H1 (cell line): ENCODE data around the gene FNDC5. TPM values are rescaled to one million over a fixed set of nuclear protein-coding genes. Genes with fewer than 3 reads are reported as not detected.
A peak's percentile ranks its signal among the peaks of the same experiment; 100 is the strongest.

Experiments used
- CTCF ChIA-PET: fragments of 300-600 bp; sonication (Branson Sonifier 250); formaldehyde crosslinking; loops from one replicate; lab custom pipeline; 2021; ENCODE audit not compliant: partially characterized antibody; lab: Charles Lee
- POLR2A ChIA-PET: fragments of 300-600 bp; sonication (Branson Sonifier 250); formaldehyde crosslinking; loops from one replicate; lab custom pipeline; 2021; ENCODE audit warnings: inconsistent platforms; ENCODE audit not compliant: partially characterized antibody; lab: Charles Lee
- DNase-seq, 2 experiments: peaks; one replicate each; pipeline versions ENCODE4 v3.0.0 to v3.0.0-alpha.2; 2010 to 2022; ENCODE audit warnings: low spot score in 2 of 2, low read depth in 1 of 2, mixed read lengths in 1 of 2
- FAIRE-seq: peaks from 2 replicates; lab custom pipeline; 2011; peaks lifted over from hg19 to GRCh38; lab: Jason Lieb, UNC
- H2AFZ ChIP-seq: 2 replicates; pipeline ENCODE4 v1.8.1; 2012; ENCODE audit warnings: low read length, inconsistent platforms
- H2AK5ac ChIP-seq: 2 replicates; pipeline ENCODE4 v1.6.1; 2013; ENCODE audit warnings: low read depth, low read length
- H2BK120ac ChIP-seq: replicated peaks from 2 replicates; pipeline ENCODE3; 2013; ENCODE audit warnings: low read depth, low read length, inconsistent platforms
- H2BK12ac ChIP-seq: 2 replicates; pipeline ENCODE4 v1.6.1; 2013; ENCODE audit warnings: low read depth, low read length
- H2BK15ac ChIP-seq: 2 replicates; pipeline ENCODE4 v1.6.1; 2013; ENCODE audit warnings: low read length
- H2BK20ac ChIP-seq: 2 replicates; pipeline ENCODE4 v1.6.1; 2013; ENCODE audit warnings: low read length
- H2BK5ac ChIP-seq: 2 replicates; pipeline ENCODE4 v1.6.1; 2013; ENCODE audit warnings: low read depth, low read length
- H3K14ac ChIP-seq: 2 replicates; pipeline ENCODE4 v1.6.1; 2013; ENCODE audit warnings: inconsistent platforms; ENCODE audit not compliant: insufficient read length
- H3K18ac ChIP-seq: 2 replicates; pipeline ENCODE4 v1.6.1; 2013; ENCODE audit warnings: low read length; ENCODE audit errors: extremely low read depth
- H3K23ac ChIP-seq: 2 replicates; pipeline ENCODE4 v1.6.1; 2013; ENCODE audit warnings: inconsistent platforms; ENCODE audit not compliant: insufficient read length
- H3K23me2 ChIP-seq: 2 replicates; pipeline ENCODE4 v1.6.1; 2013; ENCODE audit warnings: low read depth, low read length
- H3K27ac ChIP-seq: 2 replicates; pipeline ENCODE4 v1.6.1; 2011; ENCODE audit warnings: low read depth, low read length, inconsistent platforms
- H3K27me3 ChIP-seq, 4 experiments: replicated peaks in 1 of 4; 1 replicate in 1 of 4; 2 replicates in 3 of 4; pipeline versions ENCODE4 v1.6.1 to v1.8.1; 2011 to 2013; ENCODE audit warnings: low read length in 3 of 4, mild to moderate bottlenecking in 3 of 4, inconsistent platforms in 2 of 4, mixed read lengths in 2 of 4, moderate library complexity in 1 of 4; ENCODE audit not compliant: control insufficient read depth in 3 of 4, insufficient read depth in 3 of 4; ENCODE audit errors: extremely low read depth in 1 of 4
- H3K36me3 ChIP-seq, 4 experiments: 2 replicates each; pipeline versions ENCODE4 v1.6.1 to v1.8.1; 2011 to 2013; ENCODE audit warnings: mild to moderate bottlenecking in 4 of 4, low read length in 3 of 4, moderate library complexity in 2 of 4, control low read depth in 1 of 4, inconsistent platforms in 1 of 4; ENCODE audit not compliant: insufficient read depth in 4 of 4, control insufficient read depth in 2 of 4
- H3K4ac ChIP-seq: replicated peaks from 2 replicates; pipeline ENCODE3; 2013; ENCODE audit warnings: low read length, low read depth, mixed read lengths, inconsistent platforms; ENCODE audit not compliant: insufficient read length
- H3K4me1 ChIP-seq, 4 experiments: replicated peaks in 1 of 4; 1 replicate in 1 of 4; 2 replicates in 3 of 4; pipeline versions ENCODE4 v1.6.1 to v1.8.1; 2011 to 2013; ENCODE audit warnings: low read length in 3 of 4, inconsistent platforms in 2 of 4, mixed read lengths in 1 of 4; ENCODE audit not compliant: insufficient read depth in 4 of 4, control insufficient read depth in 3 of 4
- H3K4me2 ChIP-seq, 2 experiments: 2 replicates each; pipeline versions ENCODE4 v1.6.1 to v1.8.1; 2011 to 2013; ENCODE audit warnings: low read depth in 2 of 2, low read length in 2 of 2, control low read depth in 1 of 2, inconsistent platforms in 1 of 2, mild to moderate bottlenecking in 1 of 2; ENCODE audit not compliant: insufficient read depth in 1 of 2
- H3K4me3 ChIP-seq, 4 experiments: fragments of 200-600, 300-600 bp in 1 of 4; sonication (generic), shearing (Covaris generic), sonication (Bioruptor Twin) in 1 of 4; 2 replicates each; pipeline versions ENCODE4 v1.5.1 to v1.8.1; 2011 to 2016; ENCODE audit warnings: low read length in 4 of 4, low read depth in 3 of 4, control low read depth in 2 of 4, inconsistent platforms in 2 of 4, mild to moderate bottlenecking in 2 of 4, mixed read lengths in 1 of 4, moderate library complexity in 1 of 4; ENCODE audit not compliant: insufficient read depth in 2 of 4; ENCODE audit errors: extremely low read depth in 1 of 4
- H3K56ac ChIP-seq: replicated peaks from 2 replicates; pipeline ENCODE3; 2013; ENCODE audit warnings: low read depth, mild to moderate bottlenecking, mixed read lengths, low read length, inconsistent platforms; ENCODE audit not compliant: insufficient read length
- H3K79me1 ChIP-seq: 2 replicates; pipeline ENCODE4 v1.6.1; 2013; ENCODE audit warnings: low read depth, low read length, control low read depth
- H3K79me2 ChIP-seq, 2 experiments: 2 replicates each; pipeline versions ENCODE4 v1.6.1 to v1.8.1; 2012 to 2013; ENCODE audit warnings: low read length in 2 of 2, mild to moderate bottlenecking in 2 of 2, inconsistent platforms in 1 of 2; ENCODE audit not compliant: insufficient read depth in 2 of 2, control insufficient read depth in 1 of 2
- H3K9ac ChIP-seq, 4 experiments: replicated peaks in 1 of 4; 1 replicate in 1 of 4; 2 replicates in 3 of 4; pipeline versions ENCODE4 v1.6.1 to v1.8.1; 2011 to 2013; ENCODE audit warnings: low read depth in 3 of 4, low read length in 3 of 4, control low read depth in 2 of 4, mild to moderate bottlenecking in 2 of 4, moderate library complexity in 2 of 4, inconsistent platforms in 1 of 4; ENCODE audit errors: extremely low read depth in 1 of 4
- H3K9me3 ChIP-seq, 2 experiments: 2 replicates each; pipeline versions ENCODE4 v1.6.1 to v1.8.1; 2012 to 2013; ENCODE audit warnings: mild to moderate bottlenecking in 2 of 2, moderate library complexity in 2 of 2, control low read depth in 1 of 2, inconsistent platforms in 1 of 2, low read depth in 1 of 2, low read length in 1 of 2, mixed read lengths in 1 of 2; ENCODE audit not compliant: insufficient read depth in 2 of 2
- H4K20me1 ChIP-seq, 2 experiments: replicated peaks in 1 of 2; 2 replicates each; pipeline versions ENCODE3 to v1.8.1; 2011 to 2013; ENCODE audit warnings: inconsistent platforms in 2 of 2, low read length in 2 of 2, mild to moderate bottlenecking in 1 of 2; ENCODE audit not compliant: insufficient read depth in 2 of 2, control insufficient read depth in 1 of 2
- H4K5ac ChIP-seq: 2 replicates; pipeline ENCODE4 v1.6.1; 2013; ENCODE audit warnings: low read length, low read depth, mixed read lengths, inconsistent platforms; ENCODE audit not compliant: insufficient read length
- H4K8ac ChIP-seq: 2 replicates; pipeline ENCODE4 v1.8.0; 2013; ENCODE audit warnings: mild to moderate bottlenecking, moderate library complexity, low read length, inconsistent platforms; ENCODE audit not compliant: insufficient read depth; ENCODE audit errors: extremely low read depth
- H4K91ac ChIP-seq: replicated peaks from 2 replicates; pipeline ENCODE3; 2013; ENCODE audit warnings: low read length, mixed read lengths, inconsistent platforms; ENCODE audit not compliant: insufficient read length
- ASH2L ChIP-seq: fragments of 200-600, 300-600 bp; sonication (generic); IDR thresholded peaks from one replicate; pipeline ENCODE4 v1.7.1; 2017; ENCODE audit warnings: low read length
- CREB1 ChIP-seq: IDR thresholded peaks from 2 replicates; pipeline ENCODE4 v1.6.1; 2012; ENCODE audit warnings: inconsistent platforms
- GTF2F1 ChIP-seq: IDR thresholded peaks from 2 replicates; pipeline ENCODE4 v1.6.1; 2012; ENCODE audit warnings: low read depth, low read length, improper control_type of control experiment, borderline replicate concordance
- HDAC6 ChIP-seq: IDR thresholded peaks from one replicate; pipeline ENCODE4 v1.7.1; 2012; ENCODE audit warnings: low read depth, mild to moderate bottlenecking, inconsistent platforms, low read length, moderate library complexity
- KDM1A ChIP-seq: fragments of 200-600, 300-600 bp; sonication (generic); IDR thresholded peaks from 2 replicates; pipeline ENCODE4 v1.7.1; 2016; ENCODE audit warnings: mild to moderate bottlenecking, low read length, borderline replicate concordance
- PHF8 ChIP-seq: fragments of 200-600 bp; sonication (generic); conservative IDR thresholded peaks from 2 replicates; pipeline ENCODE4 v1.7.1; 2012; ENCODE audit warnings: low read depth, mild to moderate bottlenecking, inconsistent platforms, low read length, moderate library complexity
- SIRT6 ChIP-seq: IDR thresholded peaks from one replicate; pipeline ENCODE4 v1.7.1; 2012; ENCODE audit warnings: low read length, inconsistent platforms
- TAF1 ChIP-seq: IDR thresholded peaks from 2 replicates; pipeline ENCODE4 v1.6.1; 2011; ENCODE audit warnings: mild to moderate bottlenecking, low read depth, low read length
- WGBS, 2 experiments: shearing (Covaris generic) in 1 of 2; methylation state at CpG; one replicate each; pipeline versions ENCODE4 v1.1.6 to v1.1.7; 2013 to 2015; ENCODE audit warnings: low lambda C conversion rate in 2 of 2, mixed read lengths in 2 of 2, inconsistent platforms in 1 of 2, low coverage in 1 of 2, missing lambda C conversion rate in 1 of 2; ENCODE audit not compliant: insufficient replicate concordance in 2 of 2, insufficient coverage in 1 of 2, insufficient read length in 1 of 2; ENCODE audit errors: extremely low coverage in 1 of 2, missing lambda C conversion rate in 1 of 2; 5-methylcytosine and 5-hydroxymethylcytosine counted together
- polyA plus RNA-seq, 7 experiments: library from polyadenylated mRNA; depleted of rRNA in 3 of 7; stranded (reverse) in 5 of 7; unstranded in 2 of 7; fragments of >200 nt in 5 of 7; fragments of 200-250 nt in 2 of 7; gene quantifications; 1 replicate in 5 of 7; 2 replicates in 1 of 7; 4 replicates in 1 of 7; pipeline versions ENCODE4 v1.2.1 to v1.2.3, GENCODE V29; 2011 to 2013; ENCODE audit warnings: missing spikeins in 2 of 7, mixed read lengths in 2 of 7
- total RNA-seq: library from RNA; stranded (reverse); fragmentation: NEBNext Ultra II Directional; extraction: Animal tissue kit (Norgen Biotek cat#: 25700); gene quantifications from 2 replicates; pipeline ENCODE4 v1.2.1, GENCODE V29; 2021

FNDC5 gene
- total and polyA plus RNA-seq, 2 of the 8 experiments (the other 6 are each of a cell fraction or from before 2014, with no cell fraction given) = 1.8 to 2.0 TPM

DNA sequence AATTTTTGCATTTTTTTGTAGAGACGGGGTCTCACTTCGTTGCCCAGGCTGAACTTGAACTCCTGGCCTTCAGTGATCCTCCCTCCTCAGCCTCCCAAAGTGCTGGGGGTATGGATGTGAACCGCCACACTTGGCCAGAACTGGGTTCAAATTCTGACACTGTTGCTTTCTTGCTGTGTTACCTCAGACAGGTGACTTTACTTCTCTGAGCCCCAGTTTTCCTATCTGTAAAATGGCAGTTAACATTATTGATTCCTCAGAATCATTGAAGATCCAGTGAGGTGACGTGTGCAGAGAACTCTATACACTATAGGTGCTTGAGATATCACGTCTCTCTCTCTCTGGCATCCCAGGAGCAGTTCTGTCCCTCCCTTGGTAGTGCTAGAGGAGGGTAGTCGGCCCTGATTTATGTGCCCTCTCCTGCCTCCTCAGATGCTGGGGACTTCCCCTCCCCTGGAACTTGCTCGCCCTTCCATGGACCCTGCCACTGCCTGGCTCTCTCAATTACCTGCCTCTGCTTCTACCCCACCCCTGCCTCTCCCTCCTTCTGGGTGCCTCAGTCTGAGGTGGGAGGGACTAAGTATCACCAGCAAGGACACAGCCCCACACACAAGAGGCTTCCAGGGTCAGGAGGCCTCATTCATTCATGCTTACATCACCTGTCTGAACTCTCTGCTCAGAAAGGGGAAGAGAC, 12.8 kb upstream of the FNDC5 start:
- no peak overlapping the region for H3K27ac ChIP-seq
- no peak overlapping the region for H3K4me3 ChIP-seq
- H2BK120ac ChIP-seq = no peak overlapping the region
- H3K23me2 ChIP-seq = peaks cover 5% of the 10 kb centered on the region; the same call in 1 of the 2 replicates
- no peak for FAIRE-seq
- H3K4me2 ChIP-seq = no peak overlapping the region
- H2BK15ac ChIP-seq = no peak overlapping the region
- 0 out of 2 replicates have a peak overlapping the region, but pooled peaks have one; percentile 10 for H2BK20ac ChIP-seq
- no peaks in the 10 kb centered on the region for H3K9me3 ChIP-seq
- H2BK5ac ChIP-seq = no peak overlapping the region
- WGBS, 2 experiments = 85% methylated on average over 7 of the region's 7 CpGs; no CpG with 5 or more reads in 1 of the 2 experiments
- ChIA-PET CTCF (interaction anchor here (19.0 kb wide), 1 partner anchor 9 kb away, joined by 382 read pairs; the partner anchor contains the start of gene HPCA), POLR2A (interaction anchor here (1.7 kb wide), 1 partner anchor 12 kb away, joined by 10 read pairs; no protein-coding TSS in a partner anchor)
- H3K27me3 ChIP-seq = peaks cover 3 to 26% (median 16%) of the 10 kb centered on the region in 4 experiments; a peak in 6 of 7 replicates
- H4K8ac ChIP-seq = peak overlapping the region; percentile 11; the same call in 1 of the 2 replicates
- H3K79me1 ChIP-seq = no peaks in the 10 kb centered on the region
- H3K23ac ChIP-seq = no peak overlapping the region
- no peak overlapping the region for H2AK5ac ChIP-seq
- H2BK12ac ChIP-seq = no peak overlapping the region
- no peaks in the 10 kb centered on the region for H3K79me2 ChIP-seq
- H3K9ac ChIP-seq = no peak overlapping the region
- H3K56ac ChIP-seq = no peak overlapping the region
- no peak overlapping the region for H4K91ac ChIP-seq
- H4K20me1 ChIP-seq = peaks cover 0 to 13% of the 10 kb centered on the region in 2 experiments
- H4K5ac ChIP-seq = no peak overlapping the region
- no peak overlapping the region for H3K4ac ChIP-seq
- no peak for DNase-seq
- peaks cover 0 to 14% (median 7%) of the 10 kb centered on the region in 4 experiments; a peak in 5 of 7 replicates for H3K4me1 ChIP-seq
- no peaks in the 10 kb centered on the region for H3K36me3 ChIP-seq
- H3K18ac ChIP-seq = no peak overlapping the region
- H2AFZ ChIP-seq = no peak overlapping the region
- no peak overlapping the region for H3K14ac ChIP-seq
- TF ChIP-seq HDAC6 (no peak), GTF2F1 (no peak), TAF1 (no peak), SIRT6 (no peak), KDM1A (peak; percentile 55; the same call in 1 of the 2 replicates), CREB1 (no peak), ASH2L (no peak), PHF8 (no peak)
